Measurements from ENCODE around the gene TEX28. TPM values are rescaled to one million over a fixed set of nuclear protein-coding genes. Genes with fewer than 3 reads are reported as not detected.

Gene TEX28
- total and polyA plus RNA-seq, 2 experiments from 2014 or later: not detected

- TF ChIP-seq POLR2AphosphoS5 (IDR thresholded peaks at IDR 0.05; ENCODE audit: low read depth) (no peak), ZNF114 (CRISPR knock-in tag; IDR thresholded peaks at IDR 0.05) (no peak), ZNF331 (CRISPR knock-in tag; IDR thresholded peaks at IDR 0.05; ENCODE audit: low read depth) (no peak), REST (IDR thresholded peaks at IDR 0.05; ENCODE audit: unreplicated experiment) (no peak), EZH2phosphoT487 (IDR thresholded peaks at IDR 0.05; ENCODE audit: unreplicated experiment) (no peak), CREB1 (CRISPR knock-in tag; IDR thresholded peaks at IDR 0.05; ENCODE audit: low read depth) (no peak), CTCF (conservative IDR thresholded peaks at IDR 0.05; ENCODE audit: low read depth in 2 of 2) (no peak), JUNB (IDR thresholded peaks at IDR 0.05; ENCODE audit: unreplicated experiment) (no peak), ZNF462 (CRISPR knock-in tag; IDR thresholded peaks at IDR 0.05) (no peak), ETS1 (IDR thresholded peaks at IDR 0.05) (no peak), NANOG (IDR thresholded peaks at IDR 0.05; ENCODE audit: borderline replicate concordance) (no peak), EZH2 (IDR thresholded peaks at IDR 0.05; ENCODE audit: low read depth, unreplicated experiment) (no peak), STAT1 (IDR thresholded peaks at IDR 0.05; ENCODE audit: unreplicated experiment) (no peak)
- H3K36me3 Mint-ChIP-seq (ENCODE audit: low read depth): no peaks in the 10 kb centered on the region
Observed at GRCh38 chrX:154305541-154306205, 10.7 kb upstream of the TEX28 start.

More at GRCh38 chrX:154305541-154306205, 10.7 kb upstream of the TEX28 start:
- no peaks in the 10 kb centered on the region for H3K9me2 ChIP-seq (ENCODE audit: insufficient read depth)
- no peak overlapping the region for H3K4me3 ChIP-seq
- peaks cover 6% of the 10 kb centered on the region for H3K27me3 Mint-ChIP-seq (ENCODE audit: insufficient read depth, low read depth, poor library complexity)
- no peaks in the 10 kb centered on the region for H3K36me3 ChIP-seq (ENCODE audit: insufficient read depth)
- H3K4me1 Mint-ChIP-seq: peaks cover 13% of the 10 kb centered on the region; the same call in 2 of the 3 replicates
- DNase-seq (ENCODE audit: low spot score): no peak
- no peak overlapping the region for H3K27ac Mint-ChIP-seq
- H3K4me2 ChIP-seq: no peak overlapping the region
- no peaks in the 10 kb centered on the region for H3K79me2 ChIP-seq (replicated peaks; ENCODE audit: insufficient read depth)
- H4K20me1 ChIP-seq (replicated peaks; ENCODE audit: insufficient read depth): no peaks in the 10 kb centered on the region
- no peaks in the 10 kb centered on the region for H3K4me1 ChIP-seq (ENCODE audit: insufficient read depth)
- no peak for ATAC-seq
- no peak overlapping the region for H2AFZ ChIP-seq
- no peaks in the 10 kb centered on the region for H3K27me3 ChIP-seq (ENCODE audit: insufficient read depth)
- no peaks in the 10 kb centered on the region for H3F3A ChIP-seq (replicated peaks; ENCODE audit: low read depth)
- no peak overlapping the region for H3K27ac ChIP-seq (ENCODE audit: low read depth)
- no peaks in the 10 kb centered on the region for H3K9me3 Mint-ChIP-seq
- H3K4me3 Mint-ChIP-seq: no peak overlapping the region
